ENCODE results near the gene CAPZB.

DNA sequence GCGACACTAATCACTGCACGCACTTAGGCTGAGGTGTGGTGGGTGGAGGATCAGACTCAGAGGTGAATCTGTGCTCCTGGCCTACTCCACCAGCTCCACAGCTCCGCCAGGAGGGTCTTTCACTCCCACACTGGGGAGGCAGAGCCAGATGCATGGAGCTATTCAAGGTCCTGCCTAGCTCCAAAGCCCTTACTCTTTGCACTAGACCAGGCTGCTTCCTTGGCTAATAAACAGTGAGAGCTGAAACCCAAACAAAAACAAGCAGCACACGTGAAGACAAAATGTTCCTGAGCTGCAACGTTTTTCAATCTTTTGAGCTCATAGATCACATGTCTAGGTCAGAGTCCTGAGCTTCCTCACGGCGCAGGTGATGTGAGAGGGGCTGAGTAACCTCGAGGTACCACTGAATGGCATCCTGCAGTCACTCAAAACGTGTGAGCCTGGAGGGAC is 19.2 kb downstream of the CAPZB start:
- TF ChIP-seq, protein P1, sequence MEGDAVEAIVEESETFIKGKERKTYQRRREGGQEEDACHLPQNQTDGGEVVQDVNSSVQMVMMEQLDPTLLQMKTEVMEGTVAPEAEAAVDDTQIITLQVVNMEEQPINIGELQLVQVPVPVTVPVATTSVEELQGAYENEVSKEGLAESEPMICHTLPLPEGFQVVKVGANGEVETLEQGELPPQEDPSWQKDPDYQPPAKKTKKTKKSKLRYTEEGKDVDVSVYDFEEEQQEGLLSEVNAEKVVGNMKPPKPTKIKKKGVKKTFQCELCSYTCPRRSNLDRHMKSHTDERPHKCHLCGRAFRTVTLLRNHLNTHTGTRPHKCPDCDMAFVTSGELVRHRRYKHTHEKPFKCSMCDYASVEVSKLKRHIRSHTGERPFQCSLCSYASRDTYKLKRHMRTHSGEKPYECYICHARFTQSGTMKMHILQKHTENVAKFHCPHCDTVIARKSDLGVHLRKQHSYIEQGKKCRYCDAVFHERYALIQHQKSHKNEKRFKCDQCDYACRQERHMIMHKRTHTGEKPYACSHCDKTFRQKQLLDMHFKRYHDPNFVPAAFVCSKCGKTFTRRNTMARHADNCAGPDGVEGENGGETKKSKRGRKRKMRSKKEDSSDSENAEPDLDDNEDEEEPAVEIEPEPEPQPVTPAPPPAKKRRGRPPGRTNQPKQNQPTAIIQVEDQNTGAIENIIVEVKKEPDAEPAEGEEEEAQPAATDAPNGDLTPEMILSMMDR (conservative IDR thresholded peaks at IDR 0.05 in 1 of 2, IDR thresholded peaks at IDR 0.05 in 1 of 2; ENCODE audit: extremely low read depth in 1 of 2, insufficient read depth in 1 of 2, low read depth in 1 of 2, low read length in 2 of 2) = no peak
- no peak for TF ChIP-seq EZH2 (IDR thresholded peaks at IDR 0.05; ENCODE audit: borderline replicate concordance, low read length)

All from mammary epithelial cell (primary cell).